Upper lobe of right lung (tissue), 1 donor: ENCODE data around the gene MISP. TPM values are rescaled to one million over a fixed set of nuclear protein-coding genes. Genes with fewer than 3 reads are reported as not detected.

Experiments
- ATAC-seq: fragments of 200-7000 bp; cut with Tn5 transposase; one replicate; pipeline ENCODE4 v1.9.1; 2020; ENCODE audit warnings: mild to moderate bottlenecking, moderate library complexity
- DNase-seq: peaks from one replicate; pipeline ENCODE4 v3.0.0-alpha.2; 2020
- H3K27ac ChIP-seq: fragments of 200-600 bp; one replicate; pipeline ENCODE4 v1.8.0; 2022
- H3K27me3 ChIP-seq: fragments of 200-600 bp; one replicate; pipeline ENCODE4 v1.8.0; 2022; ENCODE audit warnings: mild to moderate bottlenecking
- H3K36me3 ChIP-seq: fragments of 200-600 bp; one replicate; pipeline ENCODE4 v1.8.0; 2022
- H3K4me1 ChIP-seq: fragments of 200-600 bp; one replicate; pipeline ENCODE4 v1.8.0; 2022
- H3K4me3 ChIP-seq: fragments of 200-600 bp; one replicate; pipeline ENCODE4 v1.8.0; 2022; ENCODE audit warnings: mild to moderate bottlenecking
- H3K9me3 ChIP-seq: fragments of 200-600 bp; one replicate; pipeline ENCODE4 v1.8.0; 2022
- CTCF ChIP-seq: fragments of 200-600 bp; IDR thresholded peaks from one replicate; pipeline ENCODE4 v1.8.0; 2022; ENCODE audit warnings: antibody characterized with exemption
- intact Hi-C: fragments of 100-400 bp; cut with DNase I; formaldehyde crosslinking; loops from one replicate; pipeline ENCODE4 v1.11.0; 2022
- total RNA-seq: library from RNA; stranded (reverse); fragmentation: NEBNext Ultra II Directional; extraction: Animal tissue kit (Norgen Biotek cat#: 25700); gene quantifications from one replicate; pipeline ENCODE4 v1.2.1, GENCODE V29; 2021
- donor health status: DM: no; HTN: yes; CAD: no; lungs with severe emphysema.

Gene MISP
- total RNA-seq, 1 donor from 2014 or later, result 15.9 TPM

GRCh38 chr19:769616-770015 is 18.7 kb downstream of the MISP start:
- Histone ChIP-seq H3K27ac (no peak overlapping the region), H3K4me1 (no peaks in the 10 kb centered on the region), H3K36me3 (no peaks in the 10 kb centered on the region), H3K27me3 (no peaks in the 10 kb centered on the region), H3K9me3 (no peaks in the 10 kb centered on the region), H3K4me3 (no peak overlapping the region)
- DNase-seq (no peak), ATAC-seq (no peak)
- no peak for TF ChIP-seq CTCF
- intact Hi-C loops, result loop anchor here (5.0 to 10.0 kb wide), 3 partner anchors 85 to 215 kb away; partner anchors contain the start of genes CFD, ELANE and WDR18

- TF ChIP-seq CTCF, result peak; percentile 62
- intact Hi-C loops, result loop anchor here (5.0 kb wide), 1 partner anchor 151 kb away; no protein-coding TSS in a partner anchor
- no peak overlapping the region for H3K4me3 ChIP-seq
- no peaks in the 10 kb centered on the region for H3K9me3 ChIP-seq
- DNase-seq, result no peak
- no peaks in the 10 kb centered on the region for H3K27me3 ChIP-seq
- ATAC-seq, result peak; percentile 65
- no peaks in the 10 kb centered on the region for H3K36me3 ChIP-seq
- no peaks in the 10 kb centered on the region for H3K4me1 ChIP-seq
- no peak overlapping the region for H3K27ac ChIP-seq
These were observed 20.4 kb downstream of the MISP start for GRCh38 chr19:771332-771785.

- Histone ChIP-seq H3K4me3 (no peak overlapping the region), H3K27me3 (no peaks in the 10 kb centered on the region), H3K9me3 (no peaks in the 10 kb centered on the region), H3K36me3 (no peaks in the 10 kb centered on the region), H3K27ac (no peak overlapping the region), H3K4me1 (no peaks in the 10 kb centered on the region)
- DNase-seq (no peak), ATAC-seq (no peak)
- intact Hi-C loops, result loop anchor here (5.0 kb wide), 1 partner anchor 150 kb away; no protein-coding TSS in a partner anchor
- TF ChIP-seq CTCF, result no peak
These were observed 21.2 kb downstream of the MISP start for GRCh38 chr19:772063-772462.

GRCh38 chr19:772730-773436 is 22.0 kb downstream of the MISP start:
- Histone ChIP-seq H3K4me3 (no peak overlapping the region), H3K9me3 (no peaks in the 10 kb centered on the region), H3K4me1 (no peaks in the 10 kb centered on the region), H3K27ac (no peak overlapping the region), H3K27me3 (no peaks in the 10 kb centered on the region), H3K36me3 (no peaks in the 10 kb centered on the region)
- DNase-seq, result no peak
- intact Hi-C loops, result loop anchor here (5.0 kb wide), 1 partner anchor 149 kb away; no protein-coding TSS in a partner anchor
- ATAC-seq, result peak; percentile 19
- no peak for TF ChIP-seq CTCF

- Histone ChIP-seq H3K36me3 (no peaks in the 10 kb centered on the region), H3K27me3 (no peaks in the 10 kb centered on the region), H3K4me1 (peaks cover 7% of the 10 kb centered on the region), H3K27ac (no peak overlapping the region), H3K4me3 (no peak overlapping the region), H3K9me3 (no peaks in the 10 kb centered on the region)
- TF ChIP-seq CTCF, result no peak
- ATAC-seq, result no peak
- no peak for DNase-seq
- intact Hi-C loops, result no loop called here
These were observed 25.6 kb downstream of the MISP start for GRCh38 chr19:776549-776948.
